HepG2 (cell line): Measurements from ENCODE around the gene SIRPA. TPM values are rescaled to one million over a fixed set of nuclear protein-coding genes. Genes with fewer than 3 reads are reported as not detected.

Experiments used
- CHD4 ChIP-seq: fragments of 200-600 bp; sonication (generic); IDR thresholded peaks from 2 replicates; pipeline ENCODE4 v1.7.0; 2017; ENCODE audit warnings: mild to moderate bottlenecking, low read length, borderline replicate concordance
- ELF3 ChIP-seq: IDR thresholded peaks from 2 replicates; pipeline ENCODE4 v1.6.1; 2016; ENCODE audit warnings: missing genetic modification reagents, missing compliant biosample characterization
- GTF3A ChIP-seq: sonication (generic); formaldehyde crosslinking; conservative IDR thresholded peaks from 2 replicates; pipeline ENCODE4 v1.4.0; 2020; ENCODE audit warnings: mild to moderate bottlenecking, missing genetic modification reagents
- HOXA7 ChIP-seq: sonication (generic); formaldehyde crosslinking; IDR thresholded peaks from 2 replicates; pipeline ENCODE4 v1.8.1; 2022; ENCODE audit warnings: mild to moderate bottlenecking, missing genetic modification reagents, moderate library complexity
- IRX3 ChIP-seq: sonication (generic); formaldehyde crosslinking; IDR thresholded peaks from 2 replicates; pipeline ENCODE4 v1.8.1; 2023; ENCODE audit warnings: mild to moderate bottlenecking, low read depth, missing genetic modification reagents, borderline replicate concordance
- KDM5B ChIP-seq: sonication (generic); formaldehyde crosslinking; IDR thresholded peaks from 2 replicates; pipeline ENCODE4 v1.4.0; 2020; ENCODE audit warnings: missing genetic modification reagents, mild to moderate bottlenecking, borderline replicate concordance
- KLF11 ChIP-seq: IDR thresholded peaks from 2 replicates; pipeline ENCODE4 v1.6.1; 2016; ENCODE audit warnings: missing compliant biosample characterization
- NFKB2 ChIP-seq: sonication (generic); formaldehyde crosslinking; IDR thresholded peaks from 2 replicates; pipeline ENCODE4 v1.4.0; 2020; ENCODE audit warnings: missing genetic modification reagents, borderline replicate concordance
- PHF20 ChIP-seq: sonication (generic); formaldehyde crosslinking; IDR thresholded peaks from 2 replicates; pipeline ENCODE4 v1.5.0; 2020; ENCODE audit warnings: mild to moderate bottlenecking, missing genetic modification reagents
- REXO4 ChIP-seq: sonication (generic); formaldehyde crosslinking; IDR thresholded peaks from 2 replicates; pipeline ENCODE4 v1.8.0; 2022; ENCODE audit warnings: missing genetic modification reagents, mild to moderate bottlenecking, borderline replicate concordance
- RXRB ChIP-seq: IDR thresholded peaks from 2 replicates; pipeline ENCODE4 v1.6.1; 2016; ENCODE audit warnings: borderline replicate concordance, missing genetic modification reagents, missing compliant biosample characterization
- SIX4 ChIP-seq: sonication (generic); formaldehyde crosslinking; IDR thresholded peaks from 2 replicates; pipeline ENCODE4 v1.4.0; 2020; ENCODE audit warnings: missing genetic modification reagents
- SOX5 ChIP-seq: IDR thresholded peaks from 2 replicates; pipeline ENCODE4 v1.6.1; 2016; ENCODE audit warnings: borderline replicate concordance
- SP2 ChIP-seq: sonication (generic); formaldehyde crosslinking; IDR thresholded peaks from 2 replicates; pipeline ENCODE4 v1.5.1; 2020; ENCODE audit warnings: mild to moderate bottlenecking, missing genetic modification reagents
- ZFP36 ChIP-seq: fragments of 150-350 bp; IDR thresholded peaks from 2 replicates; pipeline ENCODE4 v1.6.1; 2018; ENCODE audit warnings: borderline replicate concordance, low read length, low read depth; ENCODE audit not compliant: partially characterized antibody
- ZMAT3 ChIP-seq: sonication (generic); formaldehyde crosslinking; conservative IDR thresholded peaks from 2 replicates; pipeline ENCODE4 v1.7.0; 2021; ENCODE audit warnings: missing genetic modification reagents
- ZNF101 ChIP-seq: sonication (generic); formaldehyde crosslinking; IDR thresholded peaks from 2 replicates; pipeline ENCODE4 v1.4.0; 2020; ENCODE audit warnings: mild to moderate bottlenecking, low read depth, missing genetic modification reagents, borderline replicate concordance
- ZNF256 ChIP-seq: sonication (generic); formaldehyde crosslinking; conservative IDR thresholded peaks from 2 replicates; pipeline ENCODE4 v1.4.0; 2020; ENCODE audit warnings: missing genetic modification reagents
- ZNF33B ChIP-seq: sonication (generic); formaldehyde crosslinking; IDR thresholded peaks from 2 replicates; pipeline ENCODE4 v1.5.1; 2020; ENCODE audit warnings: mild to moderate bottlenecking, missing genetic modification reagents
- ZNF644 ChIP-seq: IDR thresholded peaks from 2 replicates; pipeline ENCODE4 v1.6.1; 2016; ENCODE audit warnings: low read depth
- ZNF788 ChIP-seq: sonication (generic); formaldehyde crosslinking; IDR thresholded peaks from 2 replicates; pipeline ENCODE4 v1.5.0; 2020; ENCODE audit warnings: mild to moderate bottlenecking, missing genetic modification reagents, borderline replicate concordance
- polyA plus RNA-seq, 8 experiments: library from polyadenylated mRNA; depleted of rRNA in 3 of 8; stranded (reverse) in 7 of 8; unstranded in 1 of 8; fragments of >200 nt; fragmentation: Illumina TruSeq in 4 of 8; extraction: Trizol in 4 of 8; gene quantifications; 2 replicates each; pipeline versions ENCODE4 v1.2.1 to v1.2.3, GENCODE V29; 2011 to 2016; ENCODE audit warnings: low read depth in 4 of 8, missing spikeins in 1 of 8, mixed read lengths in 1 of 8; ENCODE audit not compliant: insufficient read depth in 1 of 8
- total RNA-seq, 5 experiments: library from RNA; depleted of rRNA; stranded (reverse); fragments of >200 nt; fragmentation: Illumina TruSeq; extraction: Trizol; gene quantifications; 2 replicates each; pipeline ENCODE4 v1.2.3, GENCODE V29; 2016; ENCODE audit warnings: low read depth in 1 of 5
- TF ChIP-seq, protein P1 (sequence below): sonication (generic); formaldehyde crosslinking; IDR thresholded peaks from 2 replicates; pipeline ENCODE4 v1.4.0; 2020; ENCODE audit warnings: missing genetic modification reagents, borderline replicate concordance
- TF ChIP-seq, protein P2 (sequence below): sonication (generic); formaldehyde crosslinking; IDR thresholded peaks from 2 replicates; pipeline ENCODE4 v1.4.0; 2020; ENCODE audit warnings: missing genetic modification reagents
- TF ChIP-seq, protein P3 (sequence below): IDR thresholded peaks from 2 replicates; pipeline ENCODE4 v1.6.1; 2018; ENCODE audit warnings: missing genetic modification reagents
- TF ChIP-seq, protein P4 (sequence below): sonication (generic); formaldehyde crosslinking; IDR thresholded peaks from 2 replicates; pipeline ENCODE4 v1.5.0; 2020; ENCODE audit warnings: missing genetic modification reagents

The SIRPA gene
- total and polyA plus RNA-seq, 2 of the 13 experiments (the other 11 are each of a cell fraction or from before 2014, with no cell fraction given), result 7.2 to 17.6 TPM

DNA sequence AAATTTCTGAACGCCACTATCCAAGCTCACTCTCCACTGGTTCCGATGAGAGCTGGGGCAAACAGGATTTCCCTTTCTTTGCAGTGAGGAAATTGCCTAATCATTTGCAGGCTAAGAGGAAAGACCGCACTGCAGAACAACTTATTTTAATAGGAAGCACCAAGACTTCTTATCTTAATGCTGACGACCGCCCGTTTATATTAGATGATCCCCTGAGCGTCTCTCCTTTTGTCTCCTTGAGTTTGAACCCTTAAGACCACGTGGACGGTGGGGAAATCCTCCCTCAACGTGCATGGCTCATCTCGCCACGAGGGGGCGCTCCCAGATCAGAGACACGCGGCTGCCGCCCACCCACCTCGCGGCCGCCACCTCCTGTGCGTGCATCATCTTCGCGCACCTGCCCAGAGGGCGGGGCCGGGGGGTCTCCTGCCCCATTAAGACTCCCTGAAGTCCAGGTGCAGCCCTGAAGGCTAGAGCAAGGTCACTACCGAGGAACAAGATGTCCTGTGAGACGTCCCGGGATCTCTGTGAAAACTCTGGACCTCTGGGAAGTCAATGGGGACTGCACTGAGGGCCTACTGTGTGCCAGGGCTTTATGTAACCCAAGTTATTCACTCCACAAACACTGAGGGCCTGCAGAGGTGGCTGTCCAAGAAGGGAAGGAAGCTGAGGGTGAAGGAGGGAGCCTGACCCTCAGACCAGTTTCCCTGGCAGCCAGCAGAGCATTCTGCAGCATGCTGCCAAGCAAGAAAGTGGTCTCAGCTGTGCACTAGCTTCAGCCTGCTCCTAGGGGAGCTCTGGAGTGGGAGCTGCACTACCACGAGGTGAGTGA lies 70.5 kb downstream of the SIRPA start (continued):
- TF ChIP-seq, protein P1, sequence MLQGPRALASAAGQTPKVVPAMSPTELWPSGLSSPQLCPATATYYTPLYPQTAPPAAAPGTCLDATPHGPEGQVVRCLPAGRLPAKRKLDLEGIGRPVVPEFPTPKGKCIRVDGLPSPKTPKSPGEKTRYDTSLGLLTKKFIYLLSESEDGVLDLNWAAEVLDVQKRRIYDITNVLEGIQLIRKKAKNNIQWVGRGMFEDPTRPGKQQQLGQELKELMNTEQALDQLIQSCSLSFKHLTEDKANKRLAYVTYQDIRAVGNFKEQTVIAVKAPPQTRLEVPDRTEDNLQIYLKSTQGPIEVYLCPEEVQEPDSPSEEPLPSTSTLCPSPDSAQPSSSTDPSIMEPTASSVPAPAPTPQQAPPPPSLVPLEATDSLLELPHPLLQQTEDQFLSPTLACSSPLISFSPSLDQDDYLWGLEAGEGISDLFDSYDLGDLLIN (CRISPR knock-in tag), result no peak
- TF ChIP-seq ZNF644 (CRISPR knock-in tag) (no peak), IRX3 (no peak), HOXA7 (no peak), SP2 (no peak), SIX4 (no peak), ZFP36 (peak; percentile 35), CHD4 (no peak), RXRB (CRISPR knock-in tag) (peak; percentile 36; the same call in 1 of the 2 replicates), REXO4 (CRISPR knock-in tag) (no peak), ELF3 (CRISPR knock-in tag) (peak; percentile 48; the same call in 1 of the 2 replicates), KDM5B (CRISPR knock-in tag) (no peak), SOX5 (CRISPR knock-in tag) (no peak; the same call in 1 of the 2 replicates), ZNF788 (CRISPR knock-in tag) (peak; percentile 88; the same call in 1 of the 2 replicates), ZNF33B (CRISPR knock-in tag) (no peak), ZNF256 (CRISPR knock-in tag) (no peak), KLF11 (no peak), PHF20 (no peak), ZMAT3 (CRISPR knock-in tag) (no peak; the same call in 1 of the 2 replicates), GTF3A (CRISPR knock-in tag) (no peak), NFKB2 (CRISPR knock-in tag) (no peak; the same call in 1 of the 2 replicates), ZNF101 (no peak)
- TF ChIP-seq, protein P2, sequence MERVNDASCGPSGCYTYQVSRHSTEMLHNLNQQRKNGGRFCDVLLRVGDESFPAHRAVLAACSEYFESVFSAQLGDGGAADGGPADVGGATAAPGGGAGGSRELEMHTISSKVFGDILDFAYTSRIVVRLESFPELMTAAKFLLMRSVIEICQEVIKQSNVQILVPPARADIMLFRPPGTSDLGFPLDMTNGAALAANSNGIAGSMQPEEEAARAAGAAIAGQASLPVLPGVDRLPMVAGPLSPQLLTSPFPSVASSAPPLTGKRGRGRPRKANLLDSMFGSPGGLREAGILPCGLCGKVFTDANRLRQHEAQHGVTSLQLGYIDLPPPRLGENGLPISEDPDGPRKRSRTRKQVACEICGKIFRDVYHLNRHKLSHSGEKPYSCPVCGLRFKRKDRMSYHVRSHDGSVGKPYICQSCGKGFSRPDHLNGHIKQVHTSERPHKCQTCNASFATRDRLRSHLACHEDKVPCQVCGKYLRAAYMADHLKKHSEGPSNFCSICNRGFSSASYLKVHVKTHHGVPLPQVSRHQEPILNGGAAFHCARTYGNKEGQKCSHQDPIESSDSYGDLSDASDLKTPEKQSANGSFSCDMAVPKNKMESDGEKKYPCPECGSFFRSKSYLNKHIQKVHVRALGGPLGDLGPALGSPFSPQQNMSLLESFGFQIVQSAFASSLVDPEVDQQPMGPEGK (CRISPR knock-in tag), result peak; percentile 75
- TF ChIP-seq, protein P3, sequence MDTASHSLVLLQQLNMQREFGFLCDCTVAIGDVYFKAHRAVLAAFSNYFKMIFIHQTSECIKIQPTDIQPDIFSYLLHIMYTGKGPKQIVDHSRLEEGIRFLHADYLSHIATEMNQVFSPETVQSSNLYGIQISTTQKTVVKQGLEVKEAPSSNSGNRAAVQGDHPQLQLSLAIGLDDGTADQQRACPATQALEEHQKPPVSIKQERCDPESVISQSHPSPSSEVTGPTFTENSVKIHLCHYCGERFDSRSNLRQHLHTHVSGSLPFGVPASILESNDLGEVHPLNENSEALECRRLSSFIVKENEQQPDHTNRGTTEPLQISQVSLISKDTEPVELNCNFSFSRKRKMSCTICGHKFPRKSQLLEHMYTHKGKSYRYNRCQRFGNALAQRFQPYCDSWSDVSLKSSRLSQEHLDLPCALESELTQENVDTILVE (CRISPR knock-in tag), result peak; percentile 19; the same call in 1 of the 2 replicates
- TF ChIP-seq, protein P4, sequence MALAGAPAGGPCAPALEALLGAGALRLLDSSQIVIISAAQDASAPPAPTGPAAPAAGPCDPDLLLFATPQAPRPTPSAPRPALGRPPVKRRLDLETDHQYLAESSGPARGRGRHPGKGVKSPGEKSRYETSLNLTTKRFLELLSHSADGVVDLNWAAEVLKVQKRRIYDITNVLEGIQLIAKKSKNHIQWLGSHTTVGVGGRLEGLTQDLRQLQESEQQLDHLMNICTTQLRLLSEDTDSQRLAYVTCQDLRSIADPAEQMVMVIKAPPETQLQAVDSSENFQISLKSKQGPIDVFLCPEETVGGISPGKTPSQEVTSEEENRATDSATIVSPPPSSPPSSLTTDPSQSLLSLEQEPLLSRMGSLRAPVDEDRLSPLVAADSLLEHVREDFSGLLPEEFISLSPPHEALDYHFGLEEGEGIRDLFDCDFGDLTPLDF, result no peak
